Forelimb muscle (tissue), 1 donor: Measurements from ENCODE around the gene HS6ST3. TPM values are rescaled to one million over a fixed set of nuclear protein-coding genes. Genes with fewer than 3 reads are reported as not detected.

ENCODE experiments used
- DNase-seq: peaks from one replicate; pipeline ENCODE4 v3.0.0-alpha.2; 2013; ENCODE audit warnings: low read depth
- polyA plus RNA-seq: library from polyadenylated mRNA; unstranded; fragments of 120-200 nt; gene quantifications from one replicate; pipeline ENCODE4 v1.2.1, GENCODE V29; 2013; ENCODE audit not compliant: insufficient read length

The HS6ST3 gene
- polyA plus RNA-seq, 1 donor = 0.18 TPM

- DNase-seq = no peak
Measured at GRCh38 chr13:96651598-96651997, 561.7 kb downstream of the HS6ST3 start.

- no peak for DNase-seq
Measured at GRCh38 chr13:96652506-96652905, 562.6 kb downstream of the HS6ST3 start.

- no peak for DNase-seq
Measured at GRCh38 chr13:96661612-96662011, 571.7 kb downstream of the HS6ST3 start.

GRCh38 chr13:96662036-96662435, 572.1 kb downstream of the HS6ST3 start:
- DNase-seq = no peak

GRCh38 chr13:96667294-96668018, 577.5 kb downstream of the HS6ST3 start:
- no peak for DNase-seq

GRCh38 chr13:96671073-96671472, 581.2 kb downstream of the HS6ST3 start:
- DNase-seq = no peak

- DNase-seq = no peak
Measured at GRCh38 chr13:96672016-96672415, 582.1 kb downstream of the HS6ST3 start.

- no peak for DNase-seq
Measured at GRCh38 chr13:96673825-96674224, 583.9 kb downstream of the HS6ST3 start.

- DNase-seq = no peak
Measured at GRCh38 chr13:96677029-96677428, 587.1 kb downstream of the HS6ST3 start.

- DNase-seq = no peak
Measured at GRCh38 chr13:96678801-96679200, 588.9 kb downstream of the HS6ST3 start.

GRCh38 chr13:96680898-96681297, 591.0 kb downstream of the HS6ST3 start:
- no peak for DNase-seq

- DNase-seq = no peak
Measured at GRCh38 chr13:96681766-96682165, 591.9 kb downstream of the HS6ST3 start.

- DNase-seq = no peak
Measured at GRCh38 chr13:96684469-96684868, 594.6 kb downstream of the HS6ST3 start.

GRCh38 chr13:96684907-96685306, 595.0 kb downstream of the HS6ST3 start:
- DNase-seq = no peak

- no peak for DNase-seq
Measured at GRCh38 chr13:96686286-96686685, 596.4 kb downstream of the HS6ST3 start.

- no peak for DNase-seq
Measured at GRCh38 chr13:96687191-96687590, 597.3 kb downstream of the HS6ST3 start.

GRCh38 chr13:96690998-96691397, 601.1 kb downstream of the HS6ST3 start:
- no peak for DNase-seq

- DNase-seq = no peak
Measured at GRCh38 chr13:96696389-96696900, 606.5 kb downstream of the HS6ST3 start.

- no peak for DNase-seq
Measured at GRCh38 chr13:96700657-96701056, 610.8 kb downstream of the HS6ST3 start.

- DNase-seq = no peak
Measured at GRCh38 chr13:96707146-96707545, 617.2 kb downstream of the HS6ST3 start.

- DNase-seq = no peak
Measured at GRCh38 chr13:96710166-96710862, 620.4 kb downstream of the HS6ST3 start.

- no peak for DNase-seq
Measured at GRCh38 chr13:96720446-96720845, 630.5 kb downstream of the HS6ST3 start.

- no peak for DNase-seq
Measured at GRCh38 chr13:96726651-96727050, 636.7 kb downstream of the HS6ST3 start.
